SH-SY5Y (cell line): Measurements from ENCODE around the gene TBX18.

Experiments
- GATA2 ChIP-seq: IDR thresholded peaks from 2 replicates; pipeline ENCODE4 v1.6.1; 2011; ENCODE audit warnings: mild to moderate bottlenecking, low read depth, low read length
- GATA3 ChIP-seq: IDR thresholded peaks from 2 replicates; pipeline ENCODE4 v1.6.1; 2011; ENCODE audit warnings: low read depth, mild to moderate bottlenecking, low read length, moderate library complexity

GRCh38 chr6:84779380-84779779 lies 15.0 kb upstream of the TBX18 start:
- TF ChIP-seq GATA3 (no peak), GATA2 (no peak)
